GM20000 (cell line): Measurements from ENCODE around the gene FBLN1.
"Not testable (repeated sequence)": the region's sequence is repeated elsewhere in the genome, so short reads cannot be mapped to it uniquely, and the experiment has no call there.

Experiments
- DNase-seq: peaks from one replicate; pipeline ENCODE4 v3.0.0; 2012; ENCODE audit warnings: low spot score
- CTCF ChIP-seq: IDR thresholded peaks from 2 replicates; pipeline ENCODE4 v1.5.1; 2012; ENCODE audit warnings: mild to moderate bottlenecking, control low read depth; ENCODE audit errors: extremely low read depth, missing control alignments

Gene FBLN1

GRCh38 chr22:45550891-45551290 lies 48.2 kb downstream of the FBLN1 start:
- no peak for TF ChIP-seq CTCF
- DNase-seq: no peak

GRCh38 chr22:45551310-45552016 lies 48.8 kb downstream of the FBLN1 start:
- DNase-seq: no peak
- no peak for TF ChIP-seq CTCF

GRCh38 chr22:45552017-45552411 lies 49.3 kb downstream of the FBLN1 start:
- no peak for DNase-seq

GRCh38 chr22:45552580-45553350 lies 50.1 kb downstream of the FBLN1 start:
- no peak for TF ChIP-seq CTCF
- no peak for DNase-seq

More at GRCh38 chr22:45552017-45552411, 49.3 kb downstream of the FBLN1 start:
- TF ChIP-seq CTCF: no peak

GRCh38 chr22:45553351-45554039 lies 50.8 kb downstream of the FBLN1 start:
- peak; percentile 76 for DNase-seq
- peak; percentile 56 for TF ChIP-seq CTCF

GRCh38 chr22:45554040-45554406 lies 51.3 kb downstream of the FBLN1 start:
- no peak for DNase-seq
- TF ChIP-seq CTCF: no peak

- no peak for TF ChIP-seq CTCF
- no peak for DNase-seq
Observed at GRCh38 chr22:45554861-45555260, 52.2 kb downstream of the FBLN1 start.

GRCh38 chr22:45557926-45558325 lies 55.2 kb downstream of the FBLN1 start:
- DNase-seq: not testable (repeated sequence)

- DNase-seq: not testable (repeated sequence)
Observed at GRCh38 chr22:45560092-45560491, 57.4 kb downstream of the FBLN1 start.

- DNase-seq: not testable (repeated sequence)
Observed at GRCh38 chr22:45560761-45561160, 58.1 kb downstream of the FBLN1 start.
